Natural killer cell (primary cell): ENCODE measurements around the gene MAP2K5. TPM values are rescaled to one million over a fixed set of nuclear protein-coding genes. Genes with fewer than 3 reads are reported as not detected.

Source experiments
- ATAC-seq, 3 donors: fragments of 150-1000 bp in 2 of 3; fragments of 200-7000 bp in 1 of 3; cut with Tn5 transposase; 1 replicate in 1 of 3; 2 replicates in 2 of 3; pipeline ENCODE4 v1.10.0; 2021; ENCODE audit warnings: mild to moderate bottlenecking in 2 of 3, moderate library complexity in 2 of 3
- DNase-seq, 2 donors: peaks; one replicate each; pipeline versions ENCODE4 v3.0.0 to v3.0.0-alpha.2; 2013 to 2021; ENCODE audit warnings: mixed read lengths in 1 of 2
- H3K27ac ChIP-seq: one replicate; pipeline ENCODE4 v1.5.1; 2013; ENCODE audit warnings: mild to moderate bottlenecking, low read length
- H3K27me3 ChIP-seq: one replicate; pipeline ENCODE4 v1.6.1; 2013; ENCODE audit warnings: low read length; ENCODE audit not compliant: control insufficient read depth, insufficient read depth
- H3K36me3 ChIP-seq: one replicate; pipeline ENCODE4 v1.6.1; 2013; ENCODE audit warnings: low read length; ENCODE audit not compliant: control insufficient read depth, insufficient read depth
- H3K4me1 ChIP-seq: one replicate; pipeline ENCODE4 v1.6.1; 2013; ENCODE audit warnings: low read length; ENCODE audit not compliant: control insufficient read depth, insufficient read depth
- H3K4me3 ChIP-seq: one replicate; pipeline ENCODE4 v1.5.1; 2013; ENCODE audit warnings: low read length
- H3K9me3 ChIP-seq: one replicate; pipeline ENCODE4 v1.6.1; 2013; ENCODE audit warnings: low read length; ENCODE audit not compliant: control insufficient read depth, insufficient read depth
- H3K27ac Mint-ChIP-seq, 2 donors: one replicate each; pipeline ENCODE4 v1.8.0; 2022; ENCODE audit warnings: mild to moderate bottlenecking in 2 of 2, mixed read lengths in 2 of 2, moderate library complexity in 1 of 2
- H3K27me3 Mint-ChIP-seq, 2 donors: one replicate each; pipeline ENCODE4 v1.8.0; 2022; ENCODE audit warnings: low read depth in 2 of 2, mixed read lengths in 2 of 2
- H3K36me3 Mint-ChIP-seq: one replicate; pipeline ENCODE4 v1.8.0; 2022; ENCODE audit warnings: mixed read lengths
- H3K4me1 Mint-ChIP-seq, 2 donors: one replicate each; pipeline ENCODE4 v1.8.0; 2022; ENCODE audit warnings: mixed read lengths in 2 of 2
- H3K4me3 Mint-ChIP-seq: one replicate; pipeline ENCODE4 v1.8.0; 2022; ENCODE audit warnings: mild to moderate bottlenecking, moderate library complexity, mixed read lengths
- H3K9me3 Mint-ChIP-seq, 2 donors: one replicate each; pipeline ENCODE4 v1.8.0; 2022; ENCODE audit warnings: mixed read lengths in 2 of 2
- WGBS: methylation state at CpG from one replicate; pipeline ENCODE4 v1.1.7; 2013; ENCODE audit warnings: missing lambda C conversion rate; ENCODE audit not compliant: insufficient coverage; 5-methylcytosine and 5-hydroxymethylcytosine counted together
- intact Hi-C: fragments of 100-400 bp; cut with micrococcal nuclease; formaldehyde crosslinking; loops from one replicate; pipeline ENCODE4 v1.14.2; 2022
- total RNA-seq, 4 donors: library from RNA; stranded (reverse); fragments of 120-200 nt in 1 of 4; gene quantifications; one replicate each; pipeline versions ENCODE4 v1.2.3 to v1.2.4, GENCODE V29; 2013 to 2022
- TF ChIP-seq, protein P1 (sequence below): fragments of 200-600 bp; IDR thresholded peaks from one replicate; pipeline ENCODE4 v1.8.0; 2022; ENCODE audit warnings: antibody characterized with exemption

MAP2K5 gene
- total RNA-seq, 3 donors from 2014 or later (not counting 1 experiment from before 2014, with no cell fraction given), result 25.6 to 32.6 (median 29.2) TPM

DNA sequence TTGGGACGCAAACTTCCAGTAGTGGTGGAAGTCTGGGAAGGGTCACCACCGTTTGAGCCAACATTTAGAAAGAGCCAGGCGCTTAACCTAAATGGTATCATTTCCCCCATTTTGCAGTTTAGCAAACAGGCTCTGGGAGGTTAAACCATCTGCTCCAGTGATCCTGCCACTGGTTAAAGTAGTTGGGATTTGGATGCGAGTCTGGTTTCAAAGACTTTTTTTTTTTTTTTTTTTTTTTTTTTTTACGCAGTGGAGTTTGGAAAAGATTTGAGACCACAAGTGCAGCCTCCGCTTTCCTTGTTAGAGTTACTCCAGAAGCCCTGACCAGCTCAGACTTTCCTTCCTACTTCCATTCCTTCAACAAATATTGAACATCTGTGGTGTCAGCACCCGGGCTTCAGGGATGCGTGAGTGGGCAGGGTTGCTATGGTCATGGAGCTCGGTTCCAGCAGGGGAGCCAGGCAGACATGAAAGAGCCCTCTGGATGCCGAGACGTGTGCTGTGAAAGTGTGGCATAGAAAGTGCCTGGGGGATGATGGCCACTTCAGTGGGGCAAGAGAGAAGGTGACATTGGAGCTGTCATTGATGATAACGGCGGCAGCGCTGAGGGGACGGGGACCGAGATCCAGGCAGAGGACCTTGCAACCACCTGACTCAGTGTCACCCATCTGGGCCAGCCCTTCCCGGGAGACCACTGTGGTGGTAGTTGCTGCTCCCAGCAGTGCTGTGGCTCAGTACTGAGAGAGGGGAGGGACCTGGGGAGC is 298.4 kb downstream of the MAP2K5 start:
- H3K27me3 Mint-ChIP-seq, result peaks cover 11 to 13% of the 10 kb centered on the region in 2 donors
- peaks cover 24% of the 10 kb centered on the region for H3K4me1 ChIP-seq
- H3K4me1 Mint-ChIP-seq, result peaks cover 27 to 33% of the 10 kb centered on the region in 2 donors
- TF ChIP-seq, protein P1, sequence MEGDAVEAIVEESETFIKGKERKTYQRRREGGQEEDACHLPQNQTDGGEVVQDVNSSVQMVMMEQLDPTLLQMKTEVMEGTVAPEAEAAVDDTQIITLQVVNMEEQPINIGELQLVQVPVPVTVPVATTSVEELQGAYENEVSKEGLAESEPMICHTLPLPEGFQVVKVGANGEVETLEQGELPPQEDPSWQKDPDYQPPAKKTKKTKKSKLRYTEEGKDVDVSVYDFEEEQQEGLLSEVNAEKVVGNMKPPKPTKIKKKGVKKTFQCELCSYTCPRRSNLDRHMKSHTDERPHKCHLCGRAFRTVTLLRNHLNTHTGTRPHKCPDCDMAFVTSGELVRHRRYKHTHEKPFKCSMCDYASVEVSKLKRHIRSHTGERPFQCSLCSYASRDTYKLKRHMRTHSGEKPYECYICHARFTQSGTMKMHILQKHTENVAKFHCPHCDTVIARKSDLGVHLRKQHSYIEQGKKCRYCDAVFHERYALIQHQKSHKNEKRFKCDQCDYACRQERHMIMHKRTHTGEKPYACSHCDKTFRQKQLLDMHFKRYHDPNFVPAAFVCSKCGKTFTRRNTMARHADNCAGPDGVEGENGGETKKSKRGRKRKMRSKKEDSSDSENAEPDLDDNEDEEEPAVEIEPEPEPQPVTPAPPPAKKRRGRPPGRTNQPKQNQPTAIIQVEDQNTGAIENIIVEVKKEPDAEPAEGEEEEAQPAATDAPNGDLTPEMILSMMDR, result no peak
- WGBS, result 7% methylated on average over 16 of the region's 17 CpGs
- no peak for ATAC-seq
- peaks cover 5% of the 10 kb centered on the region for H3K27me3 ChIP-seq
- DNase-seq, result peak in 1 of 2 donors; percentile 50
- peak overlapping the region; percentile 96 for H3K4me3 ChIP-seq
- H3K36me3 ChIP-seq, result no peaks in the 10 kb centered on the region
- intact Hi-C loops, result loop anchor here (1.0 to 10.0 kb wide), 5 partner anchors 298 to 974 kb away; partner anchors contain the start of genes C15orf61, FEM1B and MAP2K5
- no peaks in the 10 kb centered on the region for H3K9me3 ChIP-seq
- H3K27ac Mint-ChIP-seq, result peak overlapping the region; percentile 99
- H3K9me3 Mint-ChIP-seq, result no peaks in the 10 kb centered on the region
- peak overlapping the region; percentile 96 for H3K4me3 Mint-ChIP-seq
- peaks cover 6% of the 10 kb centered on the region for H3K36me3 Mint-ChIP-seq
- peak overlapping the region; percentile 97 for H3K27ac ChIP-seq

DNA sequence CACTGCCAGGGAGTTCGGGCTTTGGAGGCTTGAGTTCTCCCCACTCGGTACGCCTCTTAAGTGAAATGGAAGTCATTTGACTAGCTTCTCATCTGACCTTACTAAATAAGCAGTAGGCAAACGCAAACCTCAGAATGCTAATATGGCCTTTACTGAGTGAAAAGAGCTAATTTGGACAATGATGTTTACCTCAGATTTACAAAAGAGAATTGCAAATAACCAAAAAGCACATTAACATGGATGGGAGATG is 298.9 kb downstream of the MAP2K5 start:
- H3K4me3 Mint-ChIP-seq, result peak overlapping the region; percentile 96
- 38% methylated on average over 4 of the region's 4 CpGs for WGBS
- H3K9me3 ChIP-seq, result no peaks in the 10 kb centered on the region
- H3K4me1 ChIP-seq, result peaks cover 19% of the 10 kb centered on the region
- peaks cover 7 to 10% of the 10 kb centered on the region in 2 donors for H3K27me3 Mint-ChIP-seq
- no peaks in the 10 kb centered on the region for H3K9me3 Mint-ChIP-seq
- H3K4me1 Mint-ChIP-seq, result peaks cover 25 to 28% of the 10 kb centered on the region in 2 donors
- H3K27ac ChIP-seq, result no peak overlapping the region
- H3K36me3 ChIP-seq, result no peaks in the 10 kb centered on the region
- H3K4me3 ChIP-seq, result peak overlapping the region; percentile 96
- no peak for DNase-seq
- peaks cover 2% of the 10 kb centered on the region for H3K27me3 ChIP-seq
- TF ChIP-seq, protein P1, result no peak
- intact Hi-C loops, result loop anchor here (2.0 to 10.0 kb wide), 4 partner anchors 299 to 973 kb away; partner anchors contain the start of genes FEM1B and MAP2K5
- peak overlapping the region; percentile 99 for H3K27ac Mint-ChIP-seq
- H3K36me3 Mint-ChIP-seq, result peaks cover 6% of the 10 kb centered on the region
- no peak for ATAC-seq

DNA sequence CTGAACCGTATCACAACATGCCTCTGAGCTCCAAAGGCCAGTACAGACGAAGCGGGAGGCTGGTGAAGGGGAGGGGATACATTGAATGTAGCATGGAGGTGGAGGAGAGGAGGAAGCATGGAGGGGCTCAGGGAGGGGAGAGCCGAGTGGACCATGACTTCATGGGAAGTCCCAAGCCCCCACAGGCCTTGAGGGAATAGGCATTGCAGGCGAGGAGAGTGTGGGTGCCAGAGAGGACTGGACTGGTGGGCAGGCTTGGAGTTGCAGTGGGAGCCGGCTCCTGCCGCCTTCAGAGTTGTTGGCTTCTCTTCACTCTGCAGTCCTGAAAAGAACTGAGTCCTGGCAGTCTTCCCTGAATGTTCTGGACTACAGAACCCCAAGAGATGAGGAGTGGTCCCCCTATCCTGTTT is 300.6 kb downstream of the MAP2K5 start:
- intact Hi-C loops, result loop anchor here (5.0 to 10.0 kb wide), 3 partner anchors 434 to 972 kb away; partner anchors contain the start of gene FEM1B
- 94% methylated on average over 7 of the region's 7 CpGs for WGBS
- Histone ChIP-seq H3K27ac (no peak overlapping the region), H3K36me3 (no peaks in the 10 kb centered on the region), H3K27me3 (no peaks in the 10 kb centered on the region), H3K9me3 (no peaks in the 10 kb centered on the region), H3K4me1 (peaks cover 18% of the 10 kb centered on the region), H3K4me3 (no peak overlapping the region)
- H3K36me3 Mint-ChIP-seq, result peaks cover 6% of the 10 kb centered on the region
- H3K27me3 Mint-ChIP-seq, result peaks cover 7 to 8% of the 10 kb centered on the region in 2 donors
- TF ChIP-seq, protein P1, result no peak
- H3K27ac Mint-ChIP-seq, result no peak overlapping the region
- peaks cover 22 to 26% of the 10 kb centered on the region in 2 donors for H3K4me1 Mint-ChIP-seq
- ATAC-seq, result no peak
- H3K4me3 Mint-ChIP-seq, result no peak overlapping the region
- H3K9me3 Mint-ChIP-seq, result no peaks in the 10 kb centered on the region
- no peak for DNase-seq
